Measurements from ENCODE around the gene GALE. TPM values are rescaled to one million over a fixed set of nuclear protein-coding genes. Genes with fewer than 3 reads are reported as not detected.
"Not testable (repeated sequence)": the region's sequence is repeated elsewhere in the genome, so short reads cannot be mapped to it uniquely, and the experiment has no call there.

GALE gene
- total RNA-seq, 4 donors from 2014 or later: 2.9 to 5.7 (median 4.1) TPM

- DNase-seq: no peak
- Histone ChIP-seq H3K4me3 (no peak overlapping the region), H3K4me1 (peaks cover 8 to 12% of the 10 kb centered on the region in 2 donors), H3K27me3 (no peaks in the 10 kb centered on the region), H3K36me3 (peaks cover 0 to 12% of the 10 kb centered on the region in 2 donors), H3K27ac (no peak overlapping the region), H3K9me3 (no peaks in the 10 kb centered on the region)
- no peak for ATAC-seq
- in situ Hi-C loops (cut with MboI; ENCODE audit: low sequenced_read_pairs in 4 of 4): no loop called here
- TF ChIP-seq CTCF (IDR thresholded peaks at IDR 0.05 in 4 of 5, conservative IDR thresholded peaks at IDR 0.05 in 1 of 5) (no peak), POLR2A (IDR thresholded peaks at IDR 0.05) (no peak)
- intact Hi-C loops (cut with DNase I; ENCODE audit: low total_unique reads): no loop called here
Observed at GRCh38 chr1:23843644-23844043, 43.1 kb upstream of the GALE start.

GRCh38 chr1:23838401-23838866, 37.9 kb upstream of the GALE start:
- H3K27me3 ChIP-seq: no peaks in the 10 kb centered on the region
- ATAC-seq: peak; percentile 74 to 85
- H3K9me3 ChIP-seq: no peaks in the 10 kb centered on the region
- DNase-seq: peak; percentile 40 to 43
- peak overlapping the region in 1 of 4 donors; percentile 44 for H3K27ac ChIP-seq
- in situ Hi-C loops (cut with MboI; ENCODE audit: low sequenced_read_pairs in 4 of 4): no loop called here
- intact Hi-C loops (cut with DNase I; ENCODE audit: low total_unique reads): no loop called here
- H3K4me3 ChIP-seq: peak overlapping the region; percentile 15 to 48 (median 33)
- TF ChIP-seq CTCF (IDR thresholded peaks at IDR 0.05 in 4 of 5, conservative IDR thresholded peaks at IDR 0.05 in 1 of 5) (no peak), POLR2A (IDR thresholded peaks at IDR 0.05) (no peak)
- peaks cover 3 to 6% of the 10 kb centered on the region in 2 donors for H3K4me1 ChIP-seq
- H3K36me3 ChIP-seq: no peaks in the 10 kb centered on the region

GRCh38 chr1:23837908-23838307, 37.4 kb upstream of the GALE start:
- H3K9me3 ChIP-seq: no peaks in the 10 kb centered on the region
- intact Hi-C loops (cut with DNase I; ENCODE audit: low total_unique reads) (no loop called here), in situ Hi-C loops (cut with MboI; ENCODE audit: low sequenced_read_pairs in 4 of 4) (no loop called here)
- ATAC-seq: peak in 1 of 2 donors; percentile 24
- no peak for DNase-seq
- peak overlapping the region in 1 of 4 donors; percentile 44 for H3K27ac ChIP-seq
- H3K27me3 ChIP-seq: no peaks in the 10 kb centered on the region
- H3K36me3 ChIP-seq: no peaks in the 10 kb centered on the region
- no peak for TF ChIP-seq POLR2A (IDR thresholded peaks at IDR 0.05)
- H3K4me3 ChIP-seq: peak overlapping the region in 3 of 4 donors; percentile 32 to 48 (median 34)
- peaks cover 3 to 6% of the 10 kb centered on the region in 2 donors for H3K4me1 ChIP-seq

- in situ Hi-C loops (cut with MboI; ENCODE audit: low sequenced_read_pairs in 4 of 4): no loop called here
- H3K4me1 ChIP-seq: peaks cover 3 to 6% of the 10 kb centered on the region in 2 donors
Observed at GRCh38 chr1:23836037-23836436, 35.5 kb upstream of the GALE start.

GRCh38 chr1:23834156-23834555, 33.6 kb upstream of the GALE start:
- intact Hi-C loops (cut with DNase I; ENCODE audit: low total_unique reads); H3K36me3 ChIP-seq; H3K4me3 ChIP-seq; ATAC-seq; H3K9me3 ChIP-seq; DNase-seq; H3K27me3 ChIP-seq; H3K27ac ChIP-seq; H3K4me1 ChIP-seq; in situ Hi-C loops (cut with MboI; ENCODE audit: low sequenced_read_pairs in 4 of 4): not testable (repeated sequence)

More at GRCh38 chr1:23836037-23836436, 35.5 kb upstream of the GALE start:
- no peak overlapping the region for H3K4me3 ChIP-seq
- H3K27me3 ChIP-seq: no peaks in the 10 kb centered on the region
- DNase-seq (no peak), ATAC-seq (no peak)
- TF ChIP-seq POLR2A (IDR thresholded peaks at IDR 0.05) (no peak), CTCF (IDR thresholded peaks at IDR 0.05 in 4 of 5, conservative IDR thresholded peaks at IDR 0.05 in 1 of 5) (no peak)
- no peaks in the 10 kb centered on the region for H3K36me3 ChIP-seq
- no peak overlapping the region for H3K27ac ChIP-seq
- no peaks in the 10 kb centered on the region for H3K9me3 ChIP-seq
- intact Hi-C loops (cut with DNase I; ENCODE audit: low total_unique reads): no loop called here

GRCh38 chr1:23827717-23828116, 27.2 kb upstream of the GALE start:
- Histone ChIP-seq H3K36me3 (no peaks in the 10 kb centered on the region), H3K4me3 (no peak overlapping the region), H3K27me3 (no peaks in the 10 kb centered on the region), H3K4me1 (peaks cover 12 to 15% of the 10 kb centered on the region in 2 donors), H3K27ac (no peak overlapping the region), H3K9me3 (no peaks in the 10 kb centered on the region)
- TF ChIP-seq CTCF (IDR thresholded peaks at IDR 0.05 in 4 of 5, conservative IDR thresholded peaks at IDR 0.05 in 1 of 5) (no peak), POLR2A (IDR thresholded peaks at IDR 0.05) (no peak)
- intact Hi-C loops (cut with DNase I; ENCODE audit: low total_unique reads) (loop anchor here (5.0 kb wide), 1 partner anchor 40 kb away; the partner anchor contains the start of gene FUCA1), in situ Hi-C loops (cut with MboI; ENCODE audit: low sequenced_read_pairs in 4 of 4) (no loop called here)
- DNase-seq (no peak), ATAC-seq (no peak)

GRCh38 chr1:23826590-23826989, 26.0 kb upstream of the GALE start:
- DNase-seq; H3K27me3 ChIP-seq; ATAC-seq; in situ Hi-C loops (cut with MboI; ENCODE audit: low sequenced_read_pairs in 4 of 4); H3K27ac ChIP-seq; H3K36me3 ChIP-seq; H3K4me3 ChIP-seq; H3K9me3 ChIP-seq: not testable (repeated sequence)
- intact Hi-C loops (cut with DNase I; ENCODE audit: low total_unique reads): loop anchor here (5.0 kb wide), 1 partner anchor 41 kb away; the partner anchor contains the start of gene FUCA1
- H3K4me1 ChIP-seq: peaks cover 12 to 15% of the 10 kb centered on the region in 2 donors
